Neural cell (in vitro differentiated cells): ENCODE results near the gene RNF217. TPM values are rescaled to one million over a fixed set of nuclear protein-coding genes. Genes with fewer than 3 reads are reported as not detected.

Experiments used
- H2AFZ ChIP-seq: fragments of 200-600, 300-800 bp; sonication (generic), shearing (Covaris generic); 2 replicates; pipeline ENCODE4 v1.6.0; 2014; ENCODE audit warnings: low read depth, mild to moderate bottlenecking, antibody characterized with exemption, low read length, moderate library complexity
- H3F3A ChIP-seq: fragments of 200-600 bp; shearing (Covaris generic); 2 replicates; pipeline ENCODE4 v1.6.1; 2016; ENCODE audit warnings: mild to moderate bottlenecking, moderate library complexity, mixed read lengths, antibody characterized with exemption, low read length; ENCODE audit not compliant: insufficient read depth, poor library complexity, severe bottlenecking
- H3K27ac ChIP-seq: fragments of 200-600, 300-800 bp; sonication (generic), shearing (Covaris generic); 2 replicates; pipeline ENCODE4 v1.5.1; 2014; ENCODE audit warnings: mild to moderate bottlenecking, low read length, moderate library complexity
- H3K27me3 ChIP-seq: fragments of 300-800, 200-600 bp; sonication (generic), shearing (Covaris generic); 2 replicates; pipeline ENCODE4 v1.6.0; 2014; ENCODE audit warnings: mild to moderate bottlenecking, low read depth, low read length, moderate library complexity; ENCODE audit not compliant: insufficient read depth
- H3K36me3 ChIP-seq: fragments of 300-800, 200-600 bp; sonication (generic), shearing (Covaris generic); 2 replicates; pipeline ENCODE4 v1.5.1; 2014; ENCODE audit warnings: mild to moderate bottlenecking, antibody characterized with exemption, low read length, moderate library complexity; ENCODE audit not compliant: insufficient read depth
- H3K4me2 ChIP-seq: fragments of 300-800, 200-600 bp; sonication (generic), shearing (Covaris generic); 2 replicates; pipeline ENCODE4 v1.6.0; 2014; ENCODE audit warnings: mild to moderate bottlenecking, low read length
- H3K4me3 ChIP-seq: fragments of 300-800, 200-600 bp; sonication (generic), shearing (Covaris generic); 2 replicates; pipeline ENCODE4 v1.5.1; 2014; ENCODE audit warnings: mild to moderate bottlenecking, low read length, moderate library complexity
- H3K79me2 ChIP-seq: fragments of 200-600 bp; shearing (Covaris generic); replicated peaks from 2 replicates; pipeline ENCODE4 v1.6.0; 2014; ENCODE audit warnings: mild to moderate bottlenecking, low read length, moderate library complexity; ENCODE audit not compliant: insufficient read depth
- H3K9ac ChIP-seq: fragments of 300-800, 200-600 bp; sonication (generic), shearing (Covaris generic); 2 replicates; pipeline ENCODE4 v1.6.1; 2016; ENCODE audit warnings: mild to moderate bottlenecking, low read length, mixed read lengths
- H3K9me2 ChIP-seq: fragments of 200-600 bp; shearing (Covaris generic); 2 replicates; pipeline ENCODE4 v1.6.1; 2016; ENCODE audit warnings: mild to moderate bottlenecking, low read length, mixed read lengths; ENCODE audit not compliant: insufficient read depth
- H3K9me3 ChIP-seq: fragments of 200-600, 300-800 bp; sonication (generic), shearing (Covaris generic); 2 replicates; pipeline ENCODE4 v1.6.1; 2016; ENCODE audit warnings: mild to moderate bottlenecking, mixed run types, low read length, moderate library complexity, mixed read lengths
- H4K20me1 ChIP-seq: fragments of 200-600 bp; shearing (Covaris generic); 2 replicates; pipeline ENCODE4 v1.6.1; 2016; ENCODE audit warnings: mild to moderate bottlenecking, mixed run types; ENCODE audit not compliant: insufficient read depth
- CTCF ChIP-seq: fragments of 450-650 bp; IDR thresholded peaks from 2 replicates; pipeline ENCODE4 v1.5.1; 2014; ENCODE audit warnings: antibody characterized with exemption, mild to moderate bottlenecking, moderate library complexity; ENCODE audit not compliant: poor library complexity, severe bottlenecking
- EP300 ChIP-seq: fragments of 450-650 bp; conservative IDR thresholded peaks from 2 replicates; pipeline ENCODE4 v1.6.1; 2014; ENCODE audit warnings: antibody characterized with exemption, mild to moderate bottlenecking, moderate library complexity; ENCODE audit not compliant: poor library complexity, severe bottlenecking
- EZH2 ChIP-seq: fragments of 200-600, 300-800 bp; shearing (Covaris generic), sonication (generic); IDR thresholded peaks from 2 replicates; pipeline ENCODE4 v1.6.1; 2014; ENCODE audit warnings: antibody characterized with exemption, low read length, borderline replicate concordance, mild to moderate bottlenecking; ENCODE audit not compliant: insufficient read depth, poor library complexity, severe bottlenecking
- MXI1 ChIP-seq: fragments of 450-650 bp; conservative IDR thresholded peaks from 2 replicates; pipeline ENCODE4 v1.6.1; 2014; ENCODE audit warnings: antibody characterized with exemption, mild to moderate bottlenecking; ENCODE audit not compliant: poor library complexity, severe bottlenecking
- POLR2AphosphoS5 ChIP-seq: IDR thresholded peaks from 2 replicates; pipeline ENCODE4 v1.6.1; 2012
- RAD21 ChIP-seq: fragments of 450-650 bp; conservative IDR thresholded peaks from 2 replicates; pipeline ENCODE4 v1.6.1; 2014; ENCODE audit warnings: antibody characterized with exemption, mild to moderate bottlenecking, moderate library complexity
- REST ChIP-seq: IDR thresholded peaks from 2 replicates; pipeline ENCODE4 v1.6.1; 2012; ENCODE audit warnings: borderline replicate concordance
- SMC3 ChIP-seq: fragments of 450-650 bp; conservative IDR thresholded peaks from 2 replicates; pipeline ENCODE4 v1.6.1; 2014; ENCODE audit warnings: antibody characterized with exemption, mild to moderate bottlenecking, moderate library complexity; ENCODE audit not compliant: poor library complexity
- TAF1 ChIP-seq: IDR thresholded peaks from 2 replicates; pipeline ENCODE4 v1.6.1; 2012; ENCODE audit warnings: low read depth
- polyA plus RNA-seq: library from polyadenylated mRNA; depleted of rRNA; stranded (reverse); fragments of >200 nt; gene quantifications from 2 replicates; pipeline ENCODE4 v1.2.3, GENCODE V29; 2014

RNF217 gene
- polyA plus RNA-seq, 1 donor from 2014 or later: 10.2 TPM

- Histone ChIP-seq H3K4me3 (no peak overlapping the region), H3K9me3 (no peaks in the 10 kb centered on the region), H3K4me2 (no peak overlapping the region), H4K20me1 (no peaks in the 10 kb centered on the region), H3K9me2 (no peaks in the 10 kb centered on the region), H2AFZ (no peak overlapping the region), H3K27ac (no peak overlapping the region), H3K36me3 (no peaks in the 10 kb centered on the region), H3K9ac (no peak overlapping the region), H3F3A (no peaks in the 10 kb centered on the region), H3K79me2 (no peaks in the 10 kb centered on the region), H3K27me3 (no peaks in the 10 kb centered on the region)
- TF ChIP-seq REST: no peak
- no peak for TF ChIP-seq EZH2
- no peak for TF ChIP-seq MXI1
- TF ChIP-seq EP300: no peak
- TF ChIP-seq CTCF: no peak
- no peak for TF ChIP-seq RAD21
- no peak for TF ChIP-seq SMC3
- no peak for TF ChIP-seq TAF1
- TF ChIP-seq POLR2AphosphoS5: no peak
These were observed 96.3 kb downstream of the RNF217 start for GRCh38 chr6:125058546-125058945.

DNA sequence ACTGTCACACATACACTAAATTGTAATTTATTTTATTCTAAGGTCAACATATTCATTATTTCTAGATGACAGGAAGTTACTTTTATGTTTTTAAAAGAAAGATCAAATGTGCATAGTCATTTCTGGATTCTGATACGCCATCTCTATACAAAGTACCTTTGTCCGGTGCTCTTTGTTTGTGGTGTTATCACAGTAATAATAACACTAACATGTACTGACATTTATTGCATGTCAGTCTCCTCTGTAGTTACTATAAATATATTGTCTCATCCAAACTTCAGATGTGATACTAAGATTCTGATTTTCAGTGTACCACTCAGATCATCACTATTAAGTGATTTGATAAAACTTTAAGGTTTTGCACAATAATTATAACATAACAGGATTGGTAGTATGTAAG lies 101.1 kb downstream of the RNF217 start:
- no peaks in the 10 kb centered on the region for H3K9me2 ChIP-seq
- H3K4me3 ChIP-seq: no peak overlapping the region
- H2AFZ ChIP-seq: no peak overlapping the region
- no peaks in the 10 kb centered on the region for H3K27me3 ChIP-seq
- no peaks in the 10 kb centered on the region for H3F3A ChIP-seq
- H3K36me3 ChIP-seq: no peaks in the 10 kb centered on the region
- H3K9me3 ChIP-seq: no peaks in the 10 kb centered on the region
- H3K27ac ChIP-seq: no peak overlapping the region
- H3K79me2 ChIP-seq: no peaks in the 10 kb centered on the region
- H4K20me1 ChIP-seq: no peaks in the 10 kb centered on the region
- H3K9ac ChIP-seq: no peak overlapping the region
- H3K4me2 ChIP-seq: no peak overlapping the region
- TF ChIP-seq EZH2: no peak
- no peak for TF ChIP-seq RAD21
- no peak for TF ChIP-seq CTCF
- TF ChIP-seq EP300: no peak
- no peak for TF ChIP-seq SMC3
- TF ChIP-seq POLR2AphosphoS5: no peak
- no peak for TF ChIP-seq REST
